Fibroblast of pulmonary artery (primary cell): ENCODE results near the gene IL11RA.
A peak's percentile ranks its signal among the peaks of the same experiment; 100 is the strongest.

Experiments used
- DNase-seq: peaks from one replicate; pipeline ENCODE4 v3.0.0-alpha.2; 2010; ENCODE audit warnings: low read depth
- H3K4me3 ChIP-seq: replicated peaks from 2 replicates; pipeline ENCODE4 v1.5.1; 2011; ENCODE audit warnings: low read depth, mild to moderate bottlenecking, control low read depth, low read length, moderate library complexity
- CTCF ChIP-seq: IDR thresholded peaks from 2 replicates; pipeline ENCODE4 v1.5.1; 2011; ENCODE audit warnings: mild to moderate bottlenecking, control low read depth, low read length, inconsistent platforms; ENCODE audit errors: missing control alignments

IL11RA gene

GRCh38 chr9:34691936-34692315 lies 39.9 kb downstream of the IL11RA start:
- no peak for TF ChIP-seq CTCF
- DNase-seq: no peak
- H3K4me3 ChIP-seq: no peak overlapping the region

GRCh38 chr9:34693560-34693959 lies 41.6 kb downstream of the IL11RA start:
- TF ChIP-seq CTCF: no peak
- no peak overlapping the region for H3K4me3 ChIP-seq
- no peak for DNase-seq

- no peak for TF ChIP-seq CTCF
- DNase-seq: peak; percentile 24
- no peak overlapping the region for H3K4me3 ChIP-seq
Measured at GRCh38 chr9:34694811-34695210, 42.8 kb downstream of the IL11RA start.

- peak overlapping the region; percentile 60 for H3K4me3 ChIP-seq
- DNase-seq: peak; percentile 60
- peak; percentile 67 for TF ChIP-seq CTCF
Measured at GRCh38 chr9:34701023-34701768, 49.2 kb downstream of the IL11RA start.

GRCh38 chr9:34701769-34702736 lies 50.1 kb downstream of the IL11RA start:
- peak; percentile 99 for TF ChIP-seq CTCF
- DNase-seq: peak; percentile 88
- H3K4me3 ChIP-seq: peak overlapping the region; percentile 60

- no peak overlapping the region for H3K4me3 ChIP-seq
- no peak for DNase-seq
- TF ChIP-seq CTCF: no peak
Measured at GRCh38 chr9:34707130-34707529, 55.1 kb downstream of the IL11RA start.
